ENCODE results near the gene FSTL4.

FSTL4 gene

GRCh38 chr5:133421806-133422205, 190.5 kb downstream of the FSTL4 start:
- H3K4me2 ChIP-seq (ENCODE audit: low read length), result no peak overlapping the region
- H3K27me3 ChIP-seq (ENCODE audit: insufficient read depth, low read length), result no peaks in the 10 kb centered on the region; the same call in 1 of the 2 replicates
- TF ChIP-seq CTCF (IDR thresholded peaks at IDR 0.05; ENCODE audit: low read length) (no peak), EZH2 (IDR thresholded peaks at IDR 0.05; ENCODE audit: borderline replicate concordance, low read length) (no peak)
- H3K9ac ChIP-seq (ENCODE audit: low read length), result no peak overlapping the region
- no peak overlapping the region for H3K27ac ChIP-seq (ENCODE audit: low read depth, low read length, poor library complexity, severe bottlenecking)
- no peaks in the 10 kb centered on the region for H3K79me2 ChIP-seq (ENCODE audit: insufficient read depth, low read length)
- no peak overlapping the region for H3K4me3 ChIP-seq (ENCODE audit: low read depth, low read length, poor library complexity, severe bottlenecking)
- H2AFZ ChIP-seq (ENCODE audit: low read length), result no peak overlapping the region
- H4K20me1 ChIP-seq (ENCODE audit: insufficient read depth, low read length), result no peaks in the 10 kb centered on the region
- H3K36me3 ChIP-seq (ENCODE audit: insufficient read depth, low read length), result no peaks in the 10 kb centered on the region
- H3K4me1 ChIP-seq (ENCODE audit: insufficient read depth, low read length, severe bottlenecking), result peaks cover 7% of the 10 kb centered on the region
- H3K9me2 ChIP-seq (ENCODE audit: low read depth, low read length), result no peaks in the 10 kb centered on the region
- no peaks in the 10 kb centered on the region for H3K9me3 ChIP-seq (ENCODE audit: low read length)
- H3F3A ChIP-seq (ENCODE audit: insufficient read depth, low read length), result no peaks in the 10 kb centered on the region

GRCh38 chr5:133421394-133421793, 190.9 kb downstream of the FSTL4 start:
- H3K9ac ChIP-seq (ENCODE audit: low read length), result no peak overlapping the region

DNA sequence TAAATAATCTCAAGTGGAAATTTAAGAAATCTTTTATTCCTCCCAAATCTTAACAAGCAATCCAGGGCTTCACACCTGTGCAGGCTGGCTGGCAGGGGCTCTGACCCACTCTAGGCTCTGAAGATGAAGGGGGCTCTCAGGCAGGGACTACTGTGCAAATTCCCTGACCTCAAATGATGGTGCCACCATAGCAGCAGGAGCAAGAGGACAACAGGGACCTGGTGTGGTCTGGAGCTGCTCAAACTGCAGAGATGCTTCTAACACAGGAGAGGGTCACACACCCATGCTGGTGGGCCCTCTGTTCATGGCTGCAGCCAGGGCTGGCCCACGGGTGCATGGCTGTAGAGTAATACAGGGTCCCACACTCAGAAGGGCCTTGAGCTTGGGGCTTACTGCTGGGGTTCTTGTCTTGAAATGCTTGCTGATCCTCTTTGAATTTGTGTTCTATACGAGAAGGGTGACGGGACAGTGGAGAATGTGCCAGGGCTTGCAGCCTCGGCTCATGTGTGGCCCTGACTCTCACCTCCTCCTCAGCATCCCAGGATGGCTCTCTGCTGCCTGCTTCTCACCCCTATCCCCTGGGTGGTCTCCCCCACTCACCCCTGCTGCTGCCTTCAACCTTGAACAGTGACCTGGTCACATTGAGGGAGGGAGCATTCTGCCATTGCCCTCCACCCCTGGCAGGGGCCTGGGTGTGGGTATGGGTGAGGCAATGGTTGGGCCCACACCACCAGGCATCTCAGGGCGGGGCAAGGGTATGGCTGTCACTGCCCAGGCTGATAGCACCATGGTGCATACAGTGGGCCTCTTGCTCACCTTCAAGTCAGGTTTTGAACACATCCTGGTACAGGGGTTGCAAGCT, 191.7 kb downstream of the FSTL4 start:
- peaks cover 7% of the 10 kb centered on the region for H3K4me1 ChIP-seq (ENCODE audit: insufficient read depth, low read length, severe bottlenecking)

More at GRCh38 chr5:133421394-133421793, 190.9 kb downstream of the FSTL4 start:
- H3K9me2 ChIP-seq (ENCODE audit: low read depth, low read length), result no peaks in the 10 kb centered on the region
- TF ChIP-seq CTCF (IDR thresholded peaks at IDR 0.05; ENCODE audit: low read length), result peak; percentile 62
- TF ChIP-seq EZH2 (IDR thresholded peaks at IDR 0.05; ENCODE audit: borderline replicate concordance, low read length), result no peak
- H3K4me3 ChIP-seq (ENCODE audit: low read depth, low read length, poor library complexity, severe bottlenecking), result no peak overlapping the region
- H2AFZ ChIP-seq (ENCODE audit: low read length), result no peak overlapping the region
- no peaks in the 10 kb centered on the region for H3K27me3 ChIP-seq (ENCODE audit: insufficient read depth, low read length)
- no peaks in the 10 kb centered on the region for H4K20me1 ChIP-seq (ENCODE audit: insufficient read depth, low read length)
- no peaks in the 10 kb centered on the region for H3F3A ChIP-seq (ENCODE audit: insufficient read depth, low read length)
- H3K27ac ChIP-seq (ENCODE audit: low read depth, low read length, poor library complexity, severe bottlenecking), result no peak overlapping the region
- no peaks in the 10 kb centered on the region for H3K9me3 ChIP-seq (ENCODE audit: low read length)
- H3K36me3 ChIP-seq (ENCODE audit: insufficient read depth, low read length), result no peaks in the 10 kb centered on the region
- H3K4me2 ChIP-seq (ENCODE audit: low read length), result no peak overlapping the region
- peaks cover 7% of the 10 kb centered on the region for H3K4me1 ChIP-seq (ENCODE audit: insufficient read depth, low read length, severe bottlenecking)
- H3K79me2 ChIP-seq (ENCODE audit: insufficient read depth, low read length), result no peaks in the 10 kb centered on the region

More for the DNA sequence above, 191.7 kb downstream of the FSTL4 start:
- Histone ChIP-seq H3K9ac (ENCODE audit: low read length) (no peak overlapping the region), H3F3A (ENCODE audit: insufficient read depth, low read length) (no peaks in the 10 kb centered on the region), H3K27ac (ENCODE audit: low read depth, low read length, poor library complexity, severe bottlenecking) (no peak overlapping the region), H3K9me3 (ENCODE audit: low read length) (no peaks in the 10 kb centered on the region), H3K4me3 (ENCODE audit: low read depth, low read length, poor library complexity, severe bottlenecking) (no peak overlapping the region), H3K36me3 (ENCODE audit: insufficient read depth, low read length) (no peaks in the 10 kb centered on the region), H3K27me3 (ENCODE audit: insufficient read depth, low read length) (no peaks in the 10 kb centered on the region), H4K20me1 (ENCODE audit: insufficient read depth, low read length) (no peaks in the 10 kb centered on the region), H3K4me2 (ENCODE audit: low read length) (no peak overlapping the region), H3K79me2 (ENCODE audit: insufficient read depth, low read length) (no peaks in the 10 kb centered on the region), H2AFZ (ENCODE audit: low read length) (no peak overlapping the region), H3K9me2 (ENCODE audit: low read depth, low read length) (no peaks in the 10 kb centered on the region)
- TF ChIP-seq EZH2 (IDR thresholded peaks at IDR 0.05; ENCODE audit: borderline replicate concordance, low read length) (no peak), CTCF (IDR thresholded peaks at IDR 0.05; ENCODE audit: low read length) (no peak)
